GM19328 (cell line): ENCODE measurements around the gene MFSD6.
"Not testable (repeated sequence)": the region's sequence is repeated elsewhere in the genome, so short reads cannot be mapped to it uniquely, and the experiment has no call there.

ENCODE experiments used
- ATAC-seq: cut with Tn5 transposase; IDR thresholded peaks from one replicate; pipeline ENCODE4 v1.9.1; 2021; ENCODE audit warnings: mild to moderate bottlenecking, moderate library complexity; ENCODE audit not compliant: unreplicated experiment

MFSD6 gene

DNA sequence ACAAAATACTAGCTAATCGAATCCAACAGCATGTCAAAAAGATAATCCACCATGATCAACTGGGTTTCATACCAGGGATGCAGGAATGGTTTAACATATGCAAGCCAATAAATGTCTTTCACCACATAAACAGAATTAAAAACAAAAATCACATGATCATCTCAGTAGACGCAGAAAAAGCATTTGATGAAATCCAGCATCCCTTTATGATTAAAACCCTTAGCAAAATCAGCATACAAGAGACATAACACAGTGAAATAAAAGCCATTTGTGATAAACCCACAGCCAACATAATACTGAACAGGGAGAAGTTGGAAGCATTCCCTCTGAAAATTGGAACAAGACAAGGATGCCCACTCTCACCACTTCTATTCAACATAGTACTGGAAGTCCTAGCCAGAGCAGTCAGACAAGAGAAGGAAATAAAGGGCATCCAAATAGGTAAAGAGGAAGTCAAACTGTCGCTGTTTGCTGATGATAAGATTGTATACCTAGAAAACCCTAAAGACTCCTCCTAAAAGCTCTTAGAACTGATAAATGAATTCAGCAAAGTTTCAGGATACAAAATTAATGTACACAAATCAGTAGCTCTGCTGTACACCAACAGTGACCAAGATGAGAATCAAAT, 86.6 kb downstream of the MFSD6 start:
- ATAC-seq, result not testable (repeated sequence)

DNA sequence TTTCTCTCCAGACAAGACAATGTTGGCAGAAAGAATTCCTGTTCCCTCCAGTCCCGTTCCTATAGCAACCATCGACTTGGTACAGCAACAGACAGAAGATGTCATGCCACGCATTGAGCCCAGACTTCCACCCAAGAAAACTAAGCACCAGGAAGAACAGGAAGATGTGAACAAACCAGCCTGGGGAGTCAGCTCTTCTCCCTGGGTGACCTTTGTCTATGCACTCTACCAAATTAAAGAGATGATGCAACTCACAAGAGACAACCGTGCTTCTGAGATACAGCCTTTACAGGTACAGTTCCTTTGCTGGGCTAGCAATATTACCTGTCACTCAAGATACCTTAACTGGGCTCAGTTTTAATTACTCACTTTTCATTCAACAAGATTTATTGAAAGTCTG, 89.3 kb downstream of the MFSD6 start:
- ATAC-seq, result no peak

DNA sequence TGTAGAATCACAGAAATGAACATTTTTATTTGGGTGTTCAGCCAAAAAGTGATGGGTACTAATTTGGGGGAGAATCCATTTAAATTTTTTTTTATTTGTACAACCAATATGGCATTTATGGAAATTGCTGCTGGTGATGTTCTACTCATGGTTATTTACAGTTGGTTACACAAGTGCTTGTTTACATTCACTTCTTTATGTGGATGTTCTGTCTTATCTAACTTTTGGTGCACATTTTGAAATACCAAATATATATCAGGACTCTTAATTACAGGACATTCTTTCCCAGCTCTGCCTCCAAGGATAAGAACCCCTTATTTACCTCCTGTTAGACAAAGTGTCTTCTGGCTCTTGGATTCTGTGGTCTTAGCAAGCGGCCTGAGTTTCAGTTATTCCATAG, 91.1 kb downstream of the MFSD6 start:
- no peak for ATAC-seq

DNA sequence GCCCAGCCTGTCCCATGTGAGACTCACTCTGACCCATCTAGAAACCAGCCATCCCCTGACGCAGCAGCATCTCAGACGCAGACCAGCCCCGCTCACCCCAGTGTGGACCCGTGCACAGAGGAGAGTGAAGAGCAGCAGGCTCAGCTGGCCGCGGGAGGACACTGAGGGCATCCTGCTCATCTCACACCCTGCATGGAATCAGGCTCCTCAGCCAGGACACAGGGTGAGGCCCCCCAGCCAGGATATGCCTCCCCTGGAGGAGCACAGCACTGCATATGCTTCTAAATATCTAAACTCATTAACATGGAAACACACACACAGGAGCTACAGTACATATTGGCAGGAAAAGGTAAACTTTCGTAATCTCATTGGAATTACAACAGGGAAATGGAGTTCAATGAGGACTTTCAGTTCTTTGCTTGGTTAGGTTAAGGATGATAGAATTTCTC, 91.9 kb downstream of the MFSD6 start:
- no peak for ATAC-seq

DNA sequence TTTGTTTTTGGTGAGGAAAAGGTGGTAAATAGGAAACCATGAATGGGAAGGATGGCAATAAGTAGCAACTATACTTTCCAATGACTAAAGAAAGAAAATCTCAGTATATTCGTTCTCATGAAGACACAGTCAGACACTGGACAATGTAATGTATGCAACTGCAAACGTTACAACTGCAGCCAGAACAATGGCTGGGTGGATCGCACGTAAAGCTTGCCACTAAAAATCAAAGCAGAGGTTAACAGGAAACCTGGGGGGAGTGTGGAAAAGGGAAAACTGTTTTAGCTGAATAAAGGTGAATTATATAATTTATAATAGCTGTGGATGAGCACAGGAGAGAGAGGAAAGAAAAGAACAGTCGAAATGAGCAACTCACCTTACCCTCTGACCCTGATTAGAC, 93.1 kb downstream of the MFSD6 start:
- no peak for ATAC-seq

DNA sequence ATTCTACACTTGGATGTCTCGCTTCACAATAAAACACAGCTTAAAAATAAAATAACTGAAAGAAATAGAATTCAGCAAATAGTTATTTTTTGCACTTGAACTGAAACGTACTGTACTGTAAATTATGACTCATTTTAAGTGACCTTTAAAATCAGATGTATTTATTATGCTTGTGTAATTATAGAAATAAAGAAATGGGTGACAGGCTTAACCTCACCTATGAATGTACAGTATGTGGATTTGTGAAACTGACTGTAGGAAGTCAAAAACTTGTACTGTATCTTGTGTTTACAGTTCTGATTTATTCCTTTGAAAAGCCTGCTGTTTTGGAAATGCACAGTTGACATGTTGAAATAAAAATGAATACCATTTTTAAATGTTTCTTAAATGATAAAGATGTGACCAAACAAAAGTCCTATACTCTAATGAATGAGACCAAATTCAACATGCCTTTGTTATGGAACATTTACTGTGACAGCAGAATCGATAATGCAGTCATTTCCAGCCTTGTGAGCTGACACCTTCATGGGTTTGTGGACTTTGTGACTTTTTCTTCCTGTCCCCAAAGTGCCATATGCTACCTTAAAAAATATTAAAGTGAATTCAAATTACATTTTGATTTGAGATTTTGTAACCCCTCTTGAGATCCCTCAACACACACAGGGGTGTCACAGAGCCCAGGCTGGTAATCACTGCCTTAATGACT, 93.7 kb downstream of the MFSD6 start:
- ATAC-seq, result no peak

DNA sequence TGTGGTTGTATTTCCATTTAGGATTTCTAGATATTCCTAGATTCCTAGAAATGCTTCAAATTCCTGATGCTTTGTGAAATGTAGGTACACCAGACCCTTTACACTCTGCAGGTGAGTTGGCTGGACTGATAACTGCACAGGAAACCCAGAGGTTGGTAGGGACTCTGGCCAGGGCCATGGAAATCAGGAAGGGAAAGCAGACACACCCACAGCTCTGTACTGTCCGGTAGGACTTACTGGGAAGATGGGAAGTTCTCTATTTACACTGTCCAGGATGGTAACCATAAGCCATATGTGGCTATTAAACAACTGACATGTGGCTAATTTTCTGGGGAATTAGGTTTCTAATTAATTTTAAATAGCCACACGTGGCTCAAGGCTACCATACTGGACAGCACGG, 94.9 kb downstream of the MFSD6 start:
- ATAC-seq, result no peak

DNA sequence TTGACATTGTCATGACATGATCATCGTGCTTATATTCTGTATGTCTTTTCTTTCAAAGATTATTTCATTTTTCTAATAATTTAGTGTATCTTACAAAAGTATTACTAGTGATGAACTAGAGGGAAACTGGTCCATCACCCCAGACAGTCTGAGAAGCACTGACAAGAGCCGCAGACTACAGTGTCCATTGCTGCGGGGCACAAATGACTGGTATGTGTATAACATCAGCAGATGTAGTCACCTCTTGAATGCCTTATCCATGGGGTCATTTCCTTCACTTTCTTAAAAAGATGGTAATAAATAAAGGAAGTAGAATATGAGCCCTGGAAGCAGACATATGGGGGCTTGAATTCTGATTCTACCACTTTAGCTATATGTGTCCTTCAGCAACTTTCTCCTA, 96.8 kb downstream of the MFSD6 start:
- no peak for ATAC-seq

DNA sequence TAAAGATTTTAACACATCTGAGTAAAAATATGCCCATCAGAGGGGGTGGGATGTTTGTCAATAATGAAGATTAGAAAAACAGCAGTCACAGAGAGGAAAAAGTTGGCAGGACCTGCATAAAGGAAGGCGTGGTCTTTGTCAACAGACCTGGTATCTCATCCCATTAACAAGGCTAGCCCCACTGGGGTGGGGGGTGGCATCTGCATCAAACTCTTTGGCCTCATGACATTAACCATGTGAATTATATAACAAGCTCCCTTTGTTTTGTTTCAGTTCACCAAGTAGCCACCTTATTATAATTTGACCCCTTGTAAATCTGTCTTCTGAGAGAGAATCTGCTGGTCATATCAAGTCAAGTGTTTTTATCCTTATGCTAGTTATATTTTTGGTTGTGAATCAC, 97.5 kb downstream of the MFSD6 start:
- no peak for ATAC-seq

DNA sequence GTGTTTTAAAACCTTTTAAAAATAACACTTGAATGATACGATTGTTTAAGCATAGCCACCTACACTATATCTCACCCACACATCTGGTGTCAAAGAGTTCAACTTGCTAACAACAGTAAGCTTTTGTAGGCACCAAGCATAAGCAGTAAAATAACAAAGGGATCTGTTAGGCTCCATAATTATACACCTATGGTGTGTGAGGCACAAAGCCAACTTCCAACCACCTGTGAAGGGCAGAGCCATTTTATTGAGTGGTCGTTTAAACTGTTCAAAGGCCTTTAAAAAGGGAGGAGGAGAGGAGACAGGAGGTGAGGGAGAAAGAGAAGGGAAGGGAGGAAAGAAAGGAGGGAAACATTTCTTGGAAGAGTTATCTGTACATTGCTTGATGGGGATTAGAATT, 98.5 kb downstream of the MFSD6 start:
- no peak for ATAC-seq

DNA sequence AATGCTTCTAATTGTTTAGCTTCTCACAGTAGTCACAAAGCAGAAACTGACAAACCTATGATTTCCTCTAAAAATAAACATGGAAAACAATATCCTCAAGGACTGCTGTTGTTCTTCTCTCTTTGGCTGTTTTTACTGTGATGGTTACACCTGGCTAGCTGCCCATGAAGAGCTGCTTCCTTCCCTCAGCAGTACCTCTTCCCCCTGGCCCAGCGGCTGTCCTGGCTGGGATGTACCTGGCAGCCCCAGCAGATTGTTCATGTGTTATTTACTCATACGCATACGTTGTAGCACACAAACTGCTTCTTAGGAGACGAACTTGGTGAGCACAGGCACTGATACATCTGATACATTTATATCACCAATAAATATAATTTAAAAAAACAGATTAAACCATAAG, 99.0 kb downstream of the MFSD6 start:
- no peak for ATAC-seq

DNA sequence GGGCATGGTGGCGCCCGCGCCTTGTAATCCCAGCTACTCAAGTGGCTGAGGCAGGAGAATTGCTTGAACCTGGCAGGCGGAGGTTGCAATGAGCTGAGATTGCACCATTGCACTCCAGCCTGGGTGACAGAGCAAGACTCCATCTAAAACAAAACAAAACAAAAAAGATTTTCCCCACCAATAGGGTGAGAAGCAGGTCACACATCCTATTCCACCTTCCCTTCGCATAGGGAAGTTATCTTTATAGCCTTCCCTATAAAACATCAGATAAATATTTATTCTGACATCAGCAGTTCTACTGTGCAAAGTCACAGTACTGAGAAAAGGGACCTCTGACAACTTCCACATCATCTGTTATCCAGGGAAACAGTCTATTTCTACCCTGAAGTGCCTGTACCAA, 101.7 kb downstream of the MFSD6 start:
- ATAC-seq, result not testable (repeated sequence)

DNA sequence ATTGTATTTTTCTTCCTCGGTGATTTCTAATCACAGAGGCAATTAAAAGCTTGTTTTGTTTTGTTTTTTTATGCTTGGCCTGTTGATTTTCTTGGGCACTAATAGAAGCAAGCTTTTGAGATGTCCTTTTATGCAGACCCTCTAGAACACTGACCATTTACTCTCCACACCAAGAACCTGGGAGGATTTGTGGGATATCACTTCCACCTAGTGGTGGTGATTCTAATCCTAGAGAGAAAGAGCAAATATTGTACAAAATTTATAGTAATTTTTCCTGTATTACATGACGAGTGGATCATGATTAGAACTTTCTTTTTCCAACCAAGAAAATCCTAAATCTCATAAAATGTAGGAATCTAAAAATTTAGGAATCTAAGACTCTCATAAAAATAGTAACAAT, 102.9 kb downstream of the MFSD6 start:
- ATAC-seq, result no peak

DNA sequence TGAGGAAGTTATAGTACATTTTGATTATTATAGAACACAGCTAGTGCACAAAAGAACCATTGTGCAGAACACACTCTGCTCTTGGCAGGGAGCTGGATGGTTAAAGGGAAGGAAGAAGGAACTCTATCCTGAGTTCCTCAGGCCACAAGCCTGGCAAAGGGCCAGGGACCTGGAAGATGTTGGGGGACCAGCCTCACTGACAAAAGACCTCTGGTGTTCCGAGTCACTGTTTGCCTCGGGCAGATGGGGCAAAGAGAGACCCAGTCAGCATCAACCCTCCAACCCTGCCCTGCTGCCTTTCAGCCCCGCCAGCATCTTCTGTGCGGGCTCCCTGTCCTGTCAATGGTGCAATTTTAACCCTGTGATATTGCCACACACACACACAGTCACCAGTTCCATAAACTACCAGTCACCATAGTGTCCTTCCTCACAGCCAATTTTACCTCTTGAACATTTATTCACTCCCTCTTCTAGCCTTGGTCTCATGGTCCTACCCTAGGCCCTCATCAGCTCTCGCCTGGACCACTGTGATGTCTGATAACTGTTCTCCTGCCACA, 104.5 kb downstream of the MFSD6 start:
- no peak for ATAC-seq

DNA sequence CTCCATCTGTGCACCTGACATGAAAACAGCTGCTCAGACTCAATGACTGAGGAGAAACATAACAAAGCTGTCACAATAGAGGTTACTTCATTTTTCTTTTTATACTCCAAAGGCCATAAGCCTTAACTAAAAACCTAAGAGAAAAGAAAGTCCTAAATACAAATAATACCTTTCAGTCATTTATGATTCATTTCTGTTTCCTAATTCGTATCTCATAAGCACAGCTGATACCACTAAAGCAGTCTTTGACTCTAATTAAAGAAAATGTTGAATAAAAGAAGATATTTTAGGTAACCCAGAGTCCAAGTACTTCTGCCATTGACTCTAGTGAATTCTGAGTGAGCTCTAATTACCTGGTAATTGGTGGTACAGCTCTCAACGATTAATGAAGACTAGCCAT, 105.7 kb downstream of the MFSD6 start:
- no peak for ATAC-seq

DNA sequence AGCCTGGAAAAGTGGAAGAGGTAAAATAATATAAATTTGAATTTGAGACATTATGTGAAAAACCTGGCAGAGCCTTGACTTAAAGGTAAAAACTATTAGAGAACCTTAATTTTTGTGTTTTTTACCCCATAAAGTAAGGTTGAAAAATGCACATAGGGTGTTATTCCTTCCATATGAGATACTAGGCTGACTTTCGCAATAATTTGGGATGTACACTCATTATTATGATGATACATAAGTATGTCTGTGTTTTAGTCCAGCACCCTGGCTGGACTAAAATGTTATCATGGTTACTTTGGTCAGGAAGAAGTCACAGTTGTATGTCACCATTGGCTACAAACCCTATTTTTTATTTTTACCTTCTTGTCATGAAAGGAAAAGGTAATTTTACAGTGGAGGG, 106.5 kb downstream of the MFSD6 start:
- ATAC-seq, result no peak

DNA sequence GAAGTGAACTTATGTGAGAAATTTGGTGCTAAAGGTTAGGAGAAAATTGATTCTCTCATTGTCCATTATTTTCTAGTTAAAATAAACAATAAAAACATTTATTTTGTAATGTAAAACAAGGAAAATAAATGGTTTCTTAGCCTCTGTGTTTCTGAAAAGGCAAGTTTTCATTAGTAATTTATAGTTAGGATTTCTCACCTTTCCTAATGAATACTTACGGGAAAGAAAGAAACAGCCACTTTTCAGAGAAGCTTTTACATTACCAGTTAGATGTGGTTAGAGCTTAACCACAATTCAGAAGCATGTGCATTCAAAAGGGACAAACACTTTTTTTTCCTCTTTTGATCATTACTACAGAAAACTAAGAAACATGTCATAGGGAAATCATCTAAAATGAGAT, 107.5 kb downstream of the MFSD6 start:
- ATAC-seq, result no peak

DNA sequence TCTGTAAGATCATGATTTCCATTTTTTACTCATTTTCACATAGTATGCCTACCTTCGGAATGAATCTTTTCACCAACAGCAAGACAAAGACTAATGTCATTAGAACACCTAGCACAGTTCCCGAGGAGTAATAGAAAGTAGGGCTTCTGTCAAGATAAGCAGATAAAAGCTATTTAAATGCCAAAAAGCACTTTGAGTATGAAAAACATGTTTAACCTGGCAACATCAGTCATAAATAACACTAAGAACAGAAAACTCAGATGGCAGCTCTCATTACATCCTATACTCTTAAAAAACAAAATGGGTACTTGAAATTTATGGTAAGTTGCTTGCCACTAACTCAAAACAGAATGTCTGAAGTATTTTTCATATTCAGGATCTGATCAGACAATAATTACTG, 109.3 kb downstream of the MFSD6 start:
- no peak for ATAC-seq

DNA sequence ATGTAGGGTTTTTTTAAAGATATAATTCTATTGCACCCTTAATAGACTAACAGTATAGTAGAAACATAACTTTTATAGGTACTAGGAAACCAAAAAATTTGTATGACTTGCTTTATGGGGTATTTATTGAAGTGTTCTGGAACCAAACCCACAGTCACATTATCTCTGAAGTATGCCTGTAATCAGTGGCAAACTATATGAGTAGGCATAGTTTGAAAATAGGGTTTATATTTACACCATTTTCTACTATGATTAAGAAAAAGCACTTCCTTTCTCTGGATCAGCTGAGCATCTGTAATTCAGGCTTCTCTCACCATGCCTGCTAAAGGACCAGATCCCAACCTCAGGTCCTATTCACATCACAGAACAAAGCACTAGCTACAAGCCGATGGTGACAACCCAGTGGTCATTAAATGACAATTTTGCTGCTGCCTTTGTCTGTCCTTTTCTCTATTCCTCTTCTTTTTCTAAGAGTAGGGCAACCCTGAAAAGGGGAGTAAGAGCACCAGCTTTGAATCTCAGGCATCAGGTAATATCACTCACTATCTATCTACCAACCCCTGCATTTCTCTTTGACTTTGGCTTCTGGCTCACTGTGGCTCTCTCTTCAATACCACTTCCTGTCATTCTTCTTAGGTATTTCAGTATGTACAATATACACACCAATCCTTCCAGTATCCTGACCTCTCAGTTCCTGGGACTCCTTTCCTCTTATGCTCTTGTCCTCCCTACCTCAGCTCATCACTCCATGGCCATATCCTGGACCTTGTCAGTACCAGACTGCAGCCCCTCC, 112.0 kb downstream of the MFSD6 start:
- ATAC-seq, result no peak

DNA sequence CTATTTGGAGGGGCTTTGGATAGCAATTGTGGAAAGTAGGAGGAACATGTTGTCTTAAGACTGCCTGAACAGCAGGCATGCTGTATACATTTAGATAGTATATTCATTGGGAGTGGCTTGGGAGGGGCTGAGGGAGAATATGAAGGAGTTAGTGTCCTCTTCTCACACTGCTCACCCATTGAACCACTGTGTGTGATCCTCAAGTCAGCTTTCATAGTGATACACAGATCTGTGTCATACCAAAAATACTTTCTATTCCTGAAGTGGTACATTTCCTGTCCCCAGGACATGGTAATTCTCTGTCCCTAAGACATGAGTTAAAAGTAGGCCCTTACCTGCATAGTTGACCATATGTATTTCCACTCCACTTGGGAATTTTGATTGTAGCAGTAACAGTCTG, 116.8 kb downstream of the MFSD6 start:
- ATAC-seq, result no peak

DNA sequence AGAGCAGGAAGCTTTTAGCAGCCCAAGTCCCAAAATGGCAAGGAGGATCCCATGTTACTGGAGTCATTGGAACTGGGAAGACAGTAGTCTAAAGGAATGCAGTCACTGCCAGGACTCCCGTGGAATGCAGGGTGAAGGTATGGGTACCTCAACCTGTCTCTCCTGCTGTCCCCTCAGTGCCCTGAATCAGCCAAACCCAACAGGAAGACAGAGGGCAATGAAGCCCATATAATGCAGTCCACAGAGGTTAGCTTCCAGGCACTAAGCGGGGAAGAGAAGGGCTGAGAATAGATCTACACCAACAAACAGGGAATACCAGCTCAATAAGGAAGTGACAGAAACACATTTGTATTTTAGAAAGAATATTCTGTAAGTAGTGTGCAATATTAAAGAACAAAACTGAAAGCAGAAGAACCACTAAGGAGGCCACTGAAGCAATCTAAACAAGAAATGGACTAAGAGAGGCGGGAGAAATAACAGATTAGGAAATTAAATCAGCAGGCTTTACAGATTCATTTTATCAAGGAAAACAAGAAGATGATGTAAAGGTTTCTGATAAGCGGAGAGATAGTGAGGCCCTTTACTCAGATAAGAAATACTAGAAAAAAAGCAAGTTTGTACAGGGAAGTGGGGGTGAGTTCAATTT, 118.1 kb downstream of the MFSD6 start:
- no peak for ATAC-seq
